HepG2 (cell line): ENCODE results near the gene MASP2. TPM values are rescaled to one million over a fixed set of nuclear protein-coding genes. Genes with fewer than 3 reads are reported as not detected.

Source experiments
- ARID3A ChIP-seq: IDR thresholded peaks from 2 replicates; pipeline ENCODE4 v1.6.1; 2012; ENCODE audit warnings: low read depth, low read length, improper control_type of control experiment
- ARNT ChIP-seq: fragments of 450-650 bp; IDR thresholded peaks from 2 replicates; pipeline ENCODE4 v1.6.1; 2017
- CENPX ChIP-seq: sonication (generic); formaldehyde crosslinking; IDR thresholded peaks from 2 replicates; pipeline ENCODE4 v1.9.0; 2021; ENCODE audit warnings: mild to moderate bottlenecking, missing genetic modification reagents, moderate library complexity
- CREBL2 ChIP-seq: sonication (generic); formaldehyde crosslinking; IDR thresholded peaks from 2 replicates; pipeline ENCODE4 v1.8.1; 2023; ENCODE audit warnings: missing genetic modification reagents, mild to moderate bottlenecking, borderline replicate concordance
- DPF2 ChIP-seq: sonication (generic); formaldehyde crosslinking; IDR thresholded peaks from 2 replicates; pipeline ENCODE4 v1.4.0; 2020; ENCODE audit warnings: mild to moderate bottlenecking, low read depth, missing genetic modification reagents, borderline replicate concordance
- ELF3 ChIP-seq: IDR thresholded peaks from 2 replicates; pipeline ENCODE4 v1.6.1; 2016; ENCODE audit warnings: missing genetic modification reagents, missing compliant biosample characterization
- FOXP1 ChIP-seq, 2 experiments: fragments of 450-650 bp in 1 of 2; IDR thresholded peaks; 2 replicates each; pipeline ENCODE4 v1.6.1; 2017 to 2018; ENCODE audit warnings: antibody characterized with exemption in 1 of 2
- GRHL1 ChIP-seq: sonication (generic); formaldehyde crosslinking; conservative IDR thresholded peaks from 2 replicates; pipeline ENCODE4 v1.8.0; 2022; ENCODE audit warnings: missing genetic modification reagents
- KLF11 ChIP-seq: IDR thresholded peaks from 2 replicates; pipeline ENCODE4 v1.6.1; 2016; ENCODE audit warnings: missing compliant biosample characterization
- MXD1 ChIP-seq: sonication (generic); formaldehyde crosslinking; IDR thresholded peaks from 2 replicates; pipeline ENCODE4 v1.4.0; 2020; ENCODE audit warnings: mild to moderate bottlenecking, missing genetic modification reagents
- NRL ChIP-seq: sonication (generic); formaldehyde crosslinking; IDR thresholded peaks from 2 replicates; pipeline ENCODE4 v1.5.0; 2020; ENCODE audit warnings: missing genetic modification reagents, mild to moderate bottlenecking, moderate library complexity, borderline replicate concordance
- PHF8 ChIP-seq: sonication (generic); formaldehyde crosslinking; IDR thresholded peaks from 2 replicates; pipeline ENCODE4 v1.5.0; 2020; ENCODE audit warnings: missing genetic modification reagents
- PITX1 ChIP-seq: sonication (generic); formaldehyde crosslinking; IDR thresholded peaks from 2 replicates; pipeline ENCODE4 v1.5.1; 2020; ENCODE audit warnings: mild to moderate bottlenecking, missing genetic modification reagents
- RARG ChIP-seq: sonication (generic); formaldehyde crosslinking; IDR thresholded peaks from 2 replicates; pipeline ENCODE4 v1.4.0; 2020; ENCODE audit warnings: low read depth, mild to moderate bottlenecking, missing genetic modification reagents
- SKIL ChIP-seq: sonication (generic); formaldehyde crosslinking; IDR thresholded peaks from 2 replicates; pipeline ENCODE4 v1.8.0; 2022; ENCODE audit warnings: missing genetic modification reagents, mild to moderate bottlenecking, moderate library complexity, borderline replicate concordance
- SPEN ChIP-seq: sonication (generic); formaldehyde crosslinking; IDR thresholded peaks from 2 replicates; pipeline ENCODE4 v1.5.1; 2020; ENCODE audit warnings: low read depth, mild to moderate bottlenecking, missing genetic modification reagents
- TAF1 ChIP-seq: sonication (generic); formaldehyde crosslinking; IDR thresholded peaks from 2 replicates; pipeline ENCODE4 v1.4.0; 2020; ENCODE audit warnings: missing genetic modification reagents
- ZBTB4 ChIP-seq: sonication (generic); formaldehyde crosslinking; IDR thresholded peaks from 2 replicates; pipeline ENCODE4 v1.4.0; 2020; ENCODE audit warnings: missing genetic modification reagents, mild to moderate bottlenecking, borderline replicate concordance
- ZNF446 ChIP-seq: sonication (generic); formaldehyde crosslinking; IDR thresholded peaks from 2 replicates; pipeline ENCODE4 v1.5.0; 2020; ENCODE audit warnings: mild to moderate bottlenecking, missing genetic modification reagents
- polyA plus RNA-seq, 8 experiments: library from polyadenylated mRNA; depleted of rRNA in 3 of 8; stranded (reverse) in 7 of 8; unstranded in 1 of 8; fragments of >200 nt; fragmentation: Illumina TruSeq in 4 of 8; extraction: Trizol in 4 of 8; gene quantifications; 2 replicates each; pipeline versions ENCODE4 v1.2.1 to v1.2.3, GENCODE V29; 2011 to 2016; ENCODE audit warnings: low read depth in 4 of 8, missing spikeins in 1 of 8, mixed read lengths in 1 of 8; ENCODE audit not compliant: insufficient read depth in 1 of 8
- total RNA-seq, 5 experiments: library from RNA; depleted of rRNA; stranded (reverse); fragments of >200 nt; fragmentation: Illumina TruSeq; extraction: Trizol; gene quantifications; 2 replicates each; pipeline ENCODE4 v1.2.3, GENCODE V29; 2016; ENCODE audit warnings: low read depth in 1 of 5

MASP2 gene
- total and polyA plus RNA-seq, 2 of the 13 experiments (the other 11 are each of a cell fraction or from before 2014, with no cell fraction given) = 7.1 to 11.8 TPM

- peak; percentile 47; the same call in 1 of the 2 replicates for TF ChIP-seq NRL (CRISPR knock-in tag)
- TF ChIP-seq RARG (CRISPR knock-in tag) = no peak
- no peak for TF ChIP-seq ARID3A
- no peak for TF ChIP-seq CREBL2
- peak; percentile 75 for TF ChIP-seq SPEN
- TF ChIP-seq GRHL1 (CRISPR knock-in tag) = no peak
- peak; percentile 79 for TF ChIP-seq PHF8 (CRISPR knock-in tag)
- no peak for TF ChIP-seq SKIL
- TF ChIP-seq MXD1 = 0 out of 2 replicates have a peak, but pooled peaks have one; percentile 32
- TF ChIP-seq KLF11 (CRISPR knock-in tag) = no peak; the same call in 1 of the 2 replicates
- TF ChIP-seq ARNT = no peak
- no peak for TF ChIP-seq CENPX (CRISPR knock-in tag)
- peak; percentile 78 for TF ChIP-seq TAF1 (CRISPR knock-in tag)
- 0 out of 2 replicates have a peak, but pooled peaks have one; percentile 13 for TF ChIP-seq PITX1 (CRISPR knock-in tag)
- 0 out of 2 replicates have a peak, but pooled peaks have one; percentile 45 for TF ChIP-seq ZNF446
- TF ChIP-seq FOXP1 (IDR thresholded peaks at IDR 0.05) = no peak
- no peak for TF ChIP-seq FOXP1 (CRISPR knock-in tag; IDR thresholded peaks at IDR 0.05)
- no peak for TF ChIP-seq DPF2 (CRISPR knock-in tag)
- TF ChIP-seq ZBTB4 (CRISPR knock-in tag) = no peak; the same call in 1 of the 2 replicates
- TF ChIP-seq ELF3 (CRISPR knock-in tag) = no peak
These were observed at the start of gene MASP2 (continued) for GRCh38 chr1:11046625-11047365.
